Suppressor macrophage treated with lipopolysaccharide for 1 hour (primary cell): Measurements from ENCODE around the gene GRIN2A.

Experiments used
- DNase-seq, 3 donors: peaks; one replicate each; pipeline ENCODE4 v3.0.0-alpha.2; 2020 to 2022

The GRIN2A gene

GRCh38 chr16:9957002-9957401 lies 225.2 kb downstream of the GRIN2A start:
- DNase-seq = no peak

- DNase-seq = no peak
These were observed 226.6 kb downstream of the GRIN2A start for GRCh38 chr16:9955677-9956076.

- no peak for DNase-seq
These were observed 228.2 kb downstream of the GRIN2A start for GRCh38 chr16:9953908-9954570.

GRCh38 chr16:9950658-9951057 lies 231.6 kb downstream of the GRIN2A start:
- DNase-seq = no peak

- DNase-seq = no peak
These were observed 232.8 kb downstream of the GRIN2A start for GRCh38 chr16:9949396-9949795.

GRCh38 chr16:9948933-9949332 lies 233.3 kb downstream of the GRIN2A start:
- no peak for DNase-seq

- DNase-seq = no peak
These were observed 236.1 kb downstream of the GRIN2A start for GRCh38 chr16:9946022-9946720.

GRCh38 chr16:9943121-9943520 lies 239.1 kb downstream of the GRIN2A start:
- DNase-seq = no peak

- no peak for DNase-seq
These were observed 241.0 kb downstream of the GRIN2A start for GRCh38 chr16:9941245-9941644.

GRCh38 chr16:9934723-9935508 lies 247.3 kb downstream of the GRIN2A start:
- no peak for DNase-seq

- DNase-seq = no peak
These were observed 249.1 kb downstream of the GRIN2A start for GRCh38 chr16:9932919-9933653.

- no peak for DNase-seq
These were observed 250.2 kb downstream of the GRIN2A start for GRCh38 chr16:9932000-9932399.

GRCh38 chr16:9929836-9930235 lies 252.4 kb downstream of the GRIN2A start:
- DNase-seq = no peak

- DNase-seq = no peak
These were observed 252.9 kb downstream of the GRIN2A start for GRCh38 chr16:9929313-9929712.

- no peak for DNase-seq
These were observed 259.8 kb downstream of the GRIN2A start for GRCh38 chr16:9922441-9922840.

- DNase-seq = no peak
These were observed 260.2 kb downstream of the GRIN2A start for GRCh38 chr16:9921997-9922396.

GRCh38 chr16:9919460-9919859 lies 262.8 kb downstream of the GRIN2A start:
- DNase-seq = no peak

GRCh38 chr16:9917691-9918090 lies 264.5 kb downstream of the GRIN2A start:
- no peak for DNase-seq

- DNase-seq = no peak
These were observed 268.5 kb downstream of the GRIN2A start for GRCh38 chr16:9913604-9914326.

GRCh38 chr16:9911989-9912388 lies 270.2 kb downstream of the GRIN2A start:
- no peak for DNase-seq

- no peak for DNase-seq
These were observed 271.0 kb downstream of the GRIN2A start for GRCh38 chr16:9911231-9911630.

GRCh38 chr16:9909072-9909825 lies 273.0 kb downstream of the GRIN2A start:
- DNase-seq = peak; percentile 2 to 43 (median 7)
